Kidney epithelial cell (primary cell): Measurements from ENCODE around the gene EGR2. TPM values are rescaled to one million over a fixed set of nuclear protein-coding genes. Genes with fewer than 3 reads are reported as not detected.
A peak's percentile ranks its signal among the peaks of the same experiment; 100 is the strongest.

Experiments used
- DNase-seq: peaks from one replicate; pipeline ENCODE4 v3.0.0-alpha.2; 2010; ENCODE audit warnings: low read depth
- H3K27me3 ChIP-seq: 2 replicates; pipeline ENCODE4 v1.6.0; 2011; ENCODE audit warnings: low read length; ENCODE audit not compliant: control insufficient read depth, insufficient read depth
- H3K36me3 ChIP-seq: 2 replicates; pipeline ENCODE4 v1.5.1; 2011; ENCODE audit warnings: low read length; ENCODE audit not compliant: control insufficient read depth, insufficient read depth
- H3K4me3 ChIP-seq: 2 replicates; pipeline ENCODE4 v1.5.1; 2011; ENCODE audit warnings: low read depth, mild to moderate bottlenecking, control low read depth, low read length
- total RNA-seq: library from RNA; depleted of rRNA; stranded (reverse); fragments of >200 nt; gene quantifications from 2 replicates; pipeline ENCODE4 v1.2.3, GENCODE V29; 2015
- TF ChIP-seq, protein P1 (sequence below): IDR thresholded peaks from 2 replicates; pipeline ENCODE4 v1.5.1; 2011; ENCODE audit warnings: mild to moderate bottlenecking, moderate library complexity, low read length, control low read depth, inconsistent platforms; ENCODE audit not compliant: insufficient read depth, poor library complexity, severe bottlenecking

The EGR2 gene
- total RNA-seq, 1 donor from 2014 or later, result 0.67 TPM

DNA sequence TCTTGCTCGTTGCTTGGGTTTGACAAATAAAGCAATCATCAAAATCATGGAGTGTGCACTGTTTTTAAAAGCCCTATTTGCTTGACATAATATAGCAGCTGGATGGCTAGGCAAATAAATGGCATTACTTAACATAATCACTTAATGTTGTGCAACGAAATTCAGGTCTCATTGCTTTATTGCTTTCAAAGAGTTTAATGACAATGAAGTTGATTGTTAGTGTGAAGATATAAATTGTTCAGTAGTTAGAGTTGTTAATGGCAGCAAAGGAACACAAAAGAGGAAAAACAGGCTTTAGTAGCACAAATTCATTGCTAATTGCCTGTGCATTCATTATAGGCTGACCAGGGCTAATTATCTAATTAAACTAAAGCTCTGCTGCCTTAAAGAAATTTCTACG lies 19.3 kb downstream of the EGR2 start:
- no peak overlapping the region for H3K4me3 ChIP-seq
- TF ChIP-seq, protein P1, sequence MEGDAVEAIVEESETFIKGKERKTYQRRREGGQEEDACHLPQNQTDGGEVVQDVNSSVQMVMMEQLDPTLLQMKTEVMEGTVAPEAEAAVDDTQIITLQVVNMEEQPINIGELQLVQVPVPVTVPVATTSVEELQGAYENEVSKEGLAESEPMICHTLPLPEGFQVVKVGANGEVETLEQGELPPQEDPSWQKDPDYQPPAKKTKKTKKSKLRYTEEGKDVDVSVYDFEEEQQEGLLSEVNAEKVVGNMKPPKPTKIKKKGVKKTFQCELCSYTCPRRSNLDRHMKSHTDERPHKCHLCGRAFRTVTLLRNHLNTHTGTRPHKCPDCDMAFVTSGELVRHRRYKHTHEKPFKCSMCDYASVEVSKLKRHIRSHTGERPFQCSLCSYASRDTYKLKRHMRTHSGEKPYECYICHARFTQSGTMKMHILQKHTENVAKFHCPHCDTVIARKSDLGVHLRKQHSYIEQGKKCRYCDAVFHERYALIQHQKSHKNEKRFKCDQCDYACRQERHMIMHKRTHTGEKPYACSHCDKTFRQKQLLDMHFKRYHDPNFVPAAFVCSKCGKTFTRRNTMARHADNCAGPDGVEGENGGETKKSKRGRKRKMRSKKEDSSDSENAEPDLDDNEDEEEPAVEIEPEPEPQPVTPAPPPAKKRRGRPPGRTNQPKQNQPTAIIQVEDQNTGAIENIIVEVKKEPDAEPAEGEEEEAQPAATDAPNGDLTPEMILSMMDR, result no peak
- no peaks in the 10 kb centered on the region for H3K36me3 ChIP-seq
- no peak for DNase-seq
- no peaks in the 10 kb centered on the region for H3K27me3 ChIP-seq

DNA sequence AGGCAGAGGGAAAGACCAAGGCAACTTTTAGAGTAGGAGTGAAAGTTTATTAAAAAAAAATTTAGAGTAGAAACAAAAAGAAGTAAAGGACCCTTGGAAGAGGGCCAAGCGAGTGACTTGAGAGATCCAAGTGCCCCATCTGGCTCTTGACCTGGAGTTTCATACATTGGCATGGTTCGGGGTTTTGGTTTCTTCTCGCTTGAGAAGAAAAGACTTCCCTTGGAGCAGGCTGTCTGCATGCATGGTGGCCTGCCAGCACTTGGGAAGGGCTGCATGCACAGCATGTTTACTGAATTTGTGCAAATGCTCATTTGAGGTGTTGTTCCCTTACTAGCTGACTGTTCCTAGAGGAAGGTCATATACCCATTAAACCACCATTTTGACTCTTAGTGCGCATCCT lies 20.4 kb downstream of the EGR2 start:
- TF ChIP-seq, protein P1, result no peak
- Histone ChIP-seq H3K4me3 (no peak overlapping the region), H3K36me3 (no peaks in the 10 kb centered on the region), H3K27me3 (no peaks in the 10 kb centered on the region)
- DNase-seq, result no peak

DNA sequence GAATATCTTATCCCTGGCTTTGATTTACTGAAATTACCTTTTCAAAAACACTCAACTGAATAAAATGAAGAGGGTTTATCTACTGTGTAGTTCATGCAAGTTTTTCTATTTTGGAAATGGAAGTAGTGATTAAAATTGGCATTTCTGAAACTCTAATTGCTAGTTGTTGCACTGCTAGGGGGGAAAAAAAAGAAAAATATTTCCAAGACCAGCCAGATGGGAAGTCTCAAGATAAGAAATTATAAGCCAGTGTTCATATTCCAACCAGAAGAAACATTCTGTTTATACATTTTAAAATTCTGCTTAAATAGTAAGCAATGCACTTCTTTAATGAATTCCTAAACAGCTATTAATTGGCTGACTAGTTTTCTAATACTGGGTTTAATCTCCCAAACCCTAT lies 21.1 kb downstream of the EGR2 start:
- H3K4me3 ChIP-seq, result no peak overlapping the region

DNA sequence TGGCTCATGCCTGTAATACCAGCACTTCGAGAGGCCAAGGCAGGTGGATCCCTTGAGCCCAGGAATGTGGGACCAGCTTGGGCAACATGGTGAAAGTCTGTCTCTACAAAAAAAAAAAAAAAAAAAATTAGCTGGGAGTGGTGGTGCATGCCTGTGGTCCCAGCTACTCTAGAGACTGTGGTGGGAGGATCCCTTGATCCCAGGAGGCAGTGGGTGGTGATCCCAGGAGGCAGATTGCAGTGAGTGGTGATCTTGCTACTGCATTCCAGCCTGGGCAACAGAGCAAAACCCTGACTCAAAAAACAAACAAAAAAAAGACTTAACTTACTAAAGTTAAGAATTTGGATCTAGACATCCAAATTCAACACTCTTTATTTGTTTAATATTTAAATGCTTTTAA lies 21.9 kb downstream of the EGR2 start:
- DNase-seq, result peak; percentile 56
- Histone ChIP-seq H3K36me3 (no peaks in the 10 kb centered on the region), H3K27me3 (no peaks in the 10 kb centered on the region), H3K4me3 (no peak overlapping the region)
- TF ChIP-seq, protein P1, result no peak

More for the DNA sequence above, 21.1 kb downstream of the EGR2 start:
- DNase-seq, result no peak
- Histone ChIP-seq H3K36me3 (no peaks in the 10 kb centered on the region), H3K27me3 (no peaks in the 10 kb centered on the region)
- TF ChIP-seq, protein P1, result no peak

DNA sequence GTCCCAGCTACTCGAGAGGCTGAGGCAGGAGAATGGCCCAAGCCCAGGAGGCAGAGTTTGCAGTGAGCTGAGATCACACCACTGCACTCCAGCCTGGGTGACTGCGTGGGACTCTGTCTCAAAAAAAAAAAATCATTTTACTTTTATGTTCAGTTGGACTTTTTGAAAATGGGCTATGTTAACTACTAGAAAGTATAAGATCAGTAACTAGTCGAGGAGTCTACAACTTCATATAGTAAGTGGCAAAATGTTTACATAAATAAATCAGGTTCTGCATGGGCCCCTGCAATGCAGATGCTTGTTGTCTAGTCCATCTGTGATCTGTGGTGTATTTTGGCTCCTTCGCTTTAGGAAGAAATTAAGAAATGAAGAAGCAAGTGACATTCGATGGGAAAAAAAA lies 23.9 kb downstream of the EGR2 start:
- no peak for DNase-seq
- Histone ChIP-seq H3K4me3 (no peak overlapping the region), H3K36me3 (no peaks in the 10 kb centered on the region), H3K27me3 (no peaks in the 10 kb centered on the region)
- TF ChIP-seq, protein P1, result no peak

DNA sequence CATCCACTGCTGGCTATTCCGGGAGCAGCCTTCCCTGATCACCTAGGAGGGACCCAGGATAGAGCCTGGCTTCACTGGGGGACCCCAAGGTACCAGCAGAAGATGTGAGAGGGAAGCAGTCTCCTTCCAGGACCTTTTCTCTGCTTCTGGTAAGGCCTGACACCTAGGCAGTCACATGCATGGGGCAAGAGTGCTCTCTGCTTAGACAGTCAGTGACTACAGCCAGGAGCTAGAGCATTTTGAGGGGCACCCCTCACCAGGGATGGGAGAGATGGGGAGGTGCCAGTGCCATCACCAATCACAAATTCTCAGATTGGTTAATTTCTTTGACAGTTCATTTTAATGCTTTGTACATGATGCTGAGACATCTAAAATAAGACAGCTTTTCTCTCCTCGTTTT lies 25.6 kb downstream of the EGR2 start:
- Histone ChIP-seq H3K27me3 (no peaks in the 10 kb centered on the region), H3K4me3 (no peak overlapping the region), H3K36me3 (no peaks in the 10 kb centered on the region)
- TF ChIP-seq, protein P1, result no peak
- no peak for DNase-seq
